Hepatocyte (in vitro differentiated cells): Measurements from ENCODE around the gene FLVCR2. TPM values are rescaled to one million over a fixed set of nuclear protein-coding genes. Genes with fewer than 3 reads are reported as not detected.
A peak's percentile ranks its signal among the peaks of the same experiment; 100 is the strongest.

Experiments used
- DNase-seq: peaks from one replicate; pipeline ENCODE4 v3.0.0-alpha.2; 2016; ENCODE audit warnings: low spot score
- H2AFZ ChIP-seq: fragments of 200-600 bp; sonication (generic); 2 replicates; pipeline ENCODE4 v1.6.0; 2016; ENCODE audit warnings: antibody characterized with exemption, mild to moderate bottlenecking
- H3K27ac ChIP-seq: fragments of 200-600 bp; sonication (generic); 2 replicates; pipeline ENCODE4 v1.5.1; 2016; ENCODE audit warnings: mild to moderate bottlenecking
- H3K27me3 ChIP-seq: fragments of 200-600 bp; sonication (generic); 2 replicates; pipeline ENCODE4 v1.6.1; 2016
- H3K36me3 ChIP-seq: fragments of 200-600 bp; sonication (generic); replicated peaks from 2 replicates; pipeline ENCODE4 v1.5.1; 2016; ENCODE audit warnings: low read depth; ENCODE audit not compliant: insufficient read depth
- H3K4me1 ChIP-seq: fragments of 200-600 bp; sonication (generic); 2 replicates; pipeline ENCODE4 v1.5.1; 2016; ENCODE audit warnings: mild to moderate bottlenecking, moderate library complexity; ENCODE audit not compliant: insufficient read depth
- H3K4me2 ChIP-seq: fragments of 200-600 bp; sonication (generic); 2 replicates; pipeline ENCODE4 v1.6.0; 2016
- H3K4me3 ChIP-seq: fragments of 200-600 bp; sonication (generic); 2 replicates; pipeline ENCODE4 v1.5.1; 2016; ENCODE audit warnings: mild to moderate bottlenecking
- H3K79me2 ChIP-seq: fragments of 200-600 bp; sonication (generic); 2 replicates; pipeline ENCODE4 v1.6.0; 2017; ENCODE audit warnings: mild to moderate bottlenecking
- H3K9me2 ChIP-seq: fragments of 200-600 bp; sonication (generic); replicated peaks from 2 replicates; pipeline ENCODE4 v1.6.0; 2017; ENCODE audit warnings: mild to moderate bottlenecking; ENCODE audit not compliant: insufficient read depth
- H3K9me3 ChIP-seq: fragments of 200-600 bp; sonication (generic); 2 replicates; pipeline ENCODE4 v1.5.1; 2016; ENCODE audit warnings: low read depth, mild to moderate bottlenecking
- H4K20me1 ChIP-seq: fragments of 200-600 bp; sonication (generic); 2 replicates; pipeline ENCODE4 v1.6.0; 2016; ENCODE audit warnings: mild to moderate bottlenecking; ENCODE audit not compliant: insufficient read depth, poor library complexity, severe bottlenecking
- EZH2 ChIP-seq: fragments of 200-600 bp; sonication (generic); IDR thresholded peaks from 2 replicates; pipeline ENCODE4 v1.6.1; 2016; ENCODE audit warnings: antibody characterized with exemption, mild to moderate bottlenecking, borderline replicate concordance
- EZH2phosphoT487 ChIP-seq: fragments of 200-600 bp; sonication (generic); IDR thresholded peaks from one replicate; pipeline ENCODE4 v1.6.1; 2018; ENCODE audit warnings: antibody characterized with exemption, mild to moderate bottlenecking, low read depth, moderate library complexity; ENCODE audit not compliant: unreplicated experiment, severe bottlenecking
- WGBS: methylation state at CpG from one replicate; pipeline ENCODE4 v1.1.6; 2016; ENCODE audit warnings: low lambda C conversion rate; ENCODE audit errors: missing lambda C conversion rate; 5-methylcytosine and 5-hydroxymethylcytosine counted together
- polyA plus RNA-seq: library from polyadenylated mRNA; unstranded; fragments of >200 nt; fragmentation: Nextera tagmentation; extraction: Ambion mirVana; gene quantifications from 2 replicates; pipeline ENCODE4 v1.2.1, GENCODE V29; 2016
- total RNA-seq: library from RNA; depleted of rRNA; stranded (reverse); fragments of >200 nt; gene quantifications from 2 replicates; pipeline ENCODE4 v1.2.3, GENCODE V29; 2014
- TF ChIP-seq, protein P1 (sequence below): fragments of 200-600 bp; sonication (generic); IDR thresholded peaks from 2 replicates; pipeline ENCODE4 v1.5.1; 2016; ENCODE audit warnings: antibody characterized with exemption, mild to moderate bottlenecking; ENCODE audit not compliant: poor library complexity

The FLVCR2 gene, protein sequence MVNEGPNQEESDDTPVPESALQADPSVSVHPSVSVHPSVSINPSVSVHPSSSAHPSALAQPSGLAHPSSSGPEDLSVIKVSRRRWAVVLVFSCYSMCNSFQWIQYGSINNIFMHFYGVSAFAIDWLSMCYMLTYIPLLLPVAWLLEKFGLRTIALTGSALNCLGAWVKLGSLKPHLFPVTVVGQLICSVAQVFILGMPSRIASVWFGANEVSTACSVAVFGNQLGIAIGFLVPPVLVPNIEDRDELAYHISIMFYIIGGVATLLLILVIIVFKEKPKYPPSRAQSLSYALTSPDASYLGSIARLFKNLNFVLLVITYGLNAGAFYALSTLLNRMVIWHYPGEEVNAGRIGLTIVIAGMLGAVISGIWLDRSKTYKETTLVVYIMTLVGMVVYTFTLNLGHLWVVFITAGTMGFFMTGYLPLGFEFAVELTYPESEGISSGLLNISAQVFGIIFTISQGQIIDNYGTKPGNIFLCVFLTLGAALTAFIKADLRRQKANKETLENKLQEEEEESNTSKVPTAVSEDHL
- total RNA-seq (10.1 and 16.1 TPM in 2 replicates), polyA plus RNA-seq (7.7 and 9.5 TPM in 2 replicates)

DNA sequence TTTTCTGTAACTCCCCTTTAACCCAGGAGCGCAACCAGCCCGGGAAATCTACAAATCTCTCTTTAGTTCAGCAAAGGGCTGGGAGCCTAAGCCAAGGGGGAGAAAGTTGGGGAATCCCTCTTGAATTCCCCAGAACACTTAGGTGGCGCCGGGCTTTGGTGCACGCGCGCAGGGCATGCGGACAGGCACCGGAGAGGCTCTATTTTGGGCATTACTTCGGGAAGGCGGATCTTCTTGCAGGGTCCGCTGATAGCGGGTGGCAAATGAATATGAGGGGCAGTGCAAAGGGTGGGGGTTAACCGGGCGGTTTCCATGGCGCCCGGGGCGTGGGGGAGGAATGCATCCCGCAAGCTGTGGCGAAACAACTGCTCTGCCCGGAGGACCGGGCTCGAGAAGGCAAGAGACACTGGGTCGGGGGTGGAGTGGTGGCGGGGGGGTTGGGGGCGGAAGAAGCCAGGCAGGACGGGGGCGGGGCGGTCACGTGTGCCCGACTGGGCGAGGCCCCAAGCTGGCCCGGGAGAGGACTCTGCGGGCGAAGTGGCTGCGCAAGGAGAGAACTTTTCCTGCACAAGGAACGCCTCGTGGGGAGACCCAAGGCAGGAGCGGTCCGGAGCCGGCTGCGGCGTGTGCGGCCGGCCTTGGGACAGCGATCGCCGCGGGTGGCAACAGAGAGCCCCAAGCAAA lies at the start of gene FLVCR2:
TSS of gene FLVCR2 (plus strand) at position 519 of the 684 bp plus-strand sequence. CDS start 353 bp downstream, outside the sequence.
- H3K27ac ChIP-seq: peak within 1 kb of the TSS; percentile 74
- H3K27me3 ChIP-seq: no peaks in the 10 kb centered on the region
- no peak for TF ChIP-seq EZH2
- TF ChIP-seq, protein P1, sequence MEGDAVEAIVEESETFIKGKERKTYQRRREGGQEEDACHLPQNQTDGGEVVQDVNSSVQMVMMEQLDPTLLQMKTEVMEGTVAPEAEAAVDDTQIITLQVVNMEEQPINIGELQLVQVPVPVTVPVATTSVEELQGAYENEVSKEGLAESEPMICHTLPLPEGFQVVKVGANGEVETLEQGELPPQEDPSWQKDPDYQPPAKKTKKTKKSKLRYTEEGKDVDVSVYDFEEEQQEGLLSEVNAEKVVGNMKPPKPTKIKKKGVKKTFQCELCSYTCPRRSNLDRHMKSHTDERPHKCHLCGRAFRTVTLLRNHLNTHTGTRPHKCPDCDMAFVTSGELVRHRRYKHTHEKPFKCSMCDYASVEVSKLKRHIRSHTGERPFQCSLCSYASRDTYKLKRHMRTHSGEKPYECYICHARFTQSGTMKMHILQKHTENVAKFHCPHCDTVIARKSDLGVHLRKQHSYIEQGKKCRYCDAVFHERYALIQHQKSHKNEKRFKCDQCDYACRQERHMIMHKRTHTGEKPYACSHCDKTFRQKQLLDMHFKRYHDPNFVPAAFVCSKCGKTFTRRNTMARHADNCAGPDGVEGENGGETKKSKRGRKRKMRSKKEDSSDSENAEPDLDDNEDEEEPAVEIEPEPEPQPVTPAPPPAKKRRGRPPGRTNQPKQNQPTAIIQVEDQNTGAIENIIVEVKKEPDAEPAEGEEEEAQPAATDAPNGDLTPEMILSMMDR: no peak
- no peak for TF ChIP-seq EZH2phosphoT487
- peak; percentile 91 for DNase-seq
- no peaks in the 10 kb centered on the region for H4K20me1 ChIP-seq
- peak within 1 kb of the TSS; percentile 81 for H3K4me3 ChIP-seq
- H3K9me2 ChIP-seq: no peaks in the 10 kb centered on the region
- H3K9me3 ChIP-seq: no peaks in the 10 kb centered on the region
- peaks cover 32% of the 10 kb centered on the region for H3K79me2 ChIP-seq
- peak within 1 kb of the TSS; percentile 98 for H3K4me2 ChIP-seq
- WGBS: under 1% methylated on average over 34 of the region's 49 CpGs
- H3K4me1 ChIP-seq: peaks cover 8% of the 10 kb centered on the region
- H3K36me3 ChIP-seq: no peaks in the 10 kb centered on the region
- peak within 1 kb of the TSS; percentile 69 for H2AFZ ChIP-seq

DNA sequence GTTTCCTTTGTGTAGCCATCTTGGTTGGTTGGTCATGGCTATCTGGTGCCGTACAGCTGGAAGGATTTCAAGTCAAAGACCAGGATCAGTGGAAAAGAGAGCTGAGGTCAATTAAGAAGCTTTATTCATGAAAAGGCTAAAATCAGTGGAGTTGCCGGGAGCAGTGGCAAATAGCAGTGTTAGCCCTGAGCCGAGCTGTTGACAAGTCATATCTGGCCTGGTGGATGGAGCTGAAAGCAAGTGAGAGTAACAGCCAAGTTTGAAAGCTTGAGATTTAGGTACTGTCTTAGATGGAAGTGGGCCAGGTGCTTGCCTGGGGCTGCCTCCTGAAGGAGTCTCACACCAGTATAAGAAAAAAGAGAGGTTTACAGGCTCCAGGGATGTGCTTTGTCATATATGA lies 47.2 kb upstream of the FLVCR2 start:
- H4K20me1 ChIP-seq: no peaks in the 10 kb centered on the region
- H3K27me3 ChIP-seq: no peaks in the 10 kb centered on the region
- H3K4me1 ChIP-seq: peaks cover 12% of the 10 kb centered on the region
- no peaks in the 10 kb centered on the region for H3K79me2 ChIP-seq
- no peak overlapping the region for H3K4me2 ChIP-seq
- no peak overlapping the region for H3K27ac ChIP-seq
- H2AFZ ChIP-seq: no peak overlapping the region
- H3K9me2 ChIP-seq: no peaks in the 10 kb centered on the region
- H3K36me3 ChIP-seq: no peaks in the 10 kb centered on the region
- no peak overlapping the region for H3K4me3 ChIP-seq
- no peak for TF ChIP-seq EZH2phosphoT487
- TF ChIP-seq EZH2: no peak
- TF ChIP-seq, protein P1: no peak
- no peaks in the 10 kb centered on the region for H3K9me3 ChIP-seq
- no peak for DNase-seq
- WGBS: 90% methylated on average over 3 of the region's 3 CpGs

DNA sequence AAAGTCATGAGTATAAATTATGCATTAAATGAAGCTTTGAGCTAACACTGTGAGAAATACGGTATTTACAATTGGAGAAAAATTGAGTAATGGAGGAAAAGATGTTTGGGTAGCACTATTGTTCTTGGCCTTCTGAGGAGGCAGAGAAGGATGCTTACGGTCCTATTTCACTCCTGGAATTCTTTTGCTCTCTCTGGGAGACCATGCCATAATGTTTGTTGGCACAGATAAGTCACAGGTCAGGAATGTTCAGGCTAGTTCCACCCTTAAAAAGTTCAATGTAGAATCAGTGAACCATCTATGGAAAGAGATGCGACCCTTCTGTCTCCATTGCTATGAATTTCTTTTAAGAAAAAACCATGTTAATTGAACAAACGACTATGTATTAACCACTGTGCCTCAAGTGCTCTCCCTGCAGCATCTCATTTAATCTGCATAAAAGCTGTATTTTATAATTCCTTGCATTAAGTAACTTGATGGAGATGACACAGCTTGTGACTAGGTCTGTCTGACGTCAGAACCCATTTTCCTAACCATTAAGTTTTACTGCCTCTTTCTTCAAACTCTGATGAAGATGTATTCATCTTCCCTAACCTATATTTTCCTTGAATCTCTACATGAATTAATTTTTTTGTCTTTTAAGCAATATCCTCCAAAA lies 46.6 kb upstream of the FLVCR2 start:
- Histone ChIP-seq H3K9me3 (no peaks in the 10 kb centered on the region), H2AFZ (no peak overlapping the region), H3K27me3 (no peaks in the 10 kb centered on the region), H3K4me2 (no peak overlapping the region), H3K79me2 (no peaks in the 10 kb centered on the region), H3K4me1 (peaks cover 18% of the 10 kb centered on the region), H3K27ac (no peak overlapping the region), H4K20me1 (no peaks in the 10 kb centered on the region), H3K9me2 (no peaks in the 10 kb centered on the region), H3K36me3 (no peaks in the 10 kb centered on the region), H3K4me3 (no peak overlapping the region)
- 67% methylated on average over 5 of the region's 5 CpGs for WGBS
- no peak for DNase-seq
- TF ChIP-seq, protein P1: no peak
- TF ChIP-seq EZH2: no peak
- no peak for TF ChIP-seq EZH2phosphoT487
